Vagina (tissue), 2 donors: ENCODE results near the gene ISCA1.

ENCODE experiments used
- CTCF ChIP-seq, 3 experiments: fragments of 450-650 bp in 2 of 3; fragments of 200-600 bp in 1 of 3; sonication (generic) in 1 of 3; IDR thresholded peaks; one replicate each; pipeline ENCODE4 v1.5.1; 2017 to 2019; ENCODE audit warnings: antibody characterized with exemption in 3 of 3, mild to moderate bottlenecking in 2 of 3, moderate library complexity in 2 of 3
- POLR2A ChIP-seq, 2 donors: fragments of 450-650 bp; IDR thresholded peaks; one replicate each; pipeline ENCODE4 v1.6.1; 2017; ENCODE audit warnings: antibody characterized with exemption in 2 of 2, mild to moderate bottlenecking in 2 of 2, moderate library complexity in 2 of 2

GRCh38 chr9:86282979-86283535 is 719 bp upstream of the ISCA1 start:
- TF ChIP-seq CTCF (IDR thresholded peaks at IDR 0.05) (no peak), POLR2A (IDR thresholded peaks at IDR 0.05) (no peak)
